ENCODE data around the gene STPG3. TPM values are rescaled to one million over a fixed set of nuclear protein-coding genes. Genes with fewer than 3 reads are reported as not detected.

Gene STPG3
- total and polyA plus RNA-seq, 2 of the 13 experiments (the other 11 are each of a cell fraction or from before 2014, with no cell fraction given), result not detected

- peak in 1 of 2 experiments; percentile 7; a peak in 1 of 4 replicates for TF ChIP-seq REST (IDR thresholded peaks at IDR 0.05; ENCODE audit: borderline replicate concordance in 1 of 2, low read depth in 1 of 2, low read length in 2 of 2)
- TF ChIP-seq, protein P1, sequence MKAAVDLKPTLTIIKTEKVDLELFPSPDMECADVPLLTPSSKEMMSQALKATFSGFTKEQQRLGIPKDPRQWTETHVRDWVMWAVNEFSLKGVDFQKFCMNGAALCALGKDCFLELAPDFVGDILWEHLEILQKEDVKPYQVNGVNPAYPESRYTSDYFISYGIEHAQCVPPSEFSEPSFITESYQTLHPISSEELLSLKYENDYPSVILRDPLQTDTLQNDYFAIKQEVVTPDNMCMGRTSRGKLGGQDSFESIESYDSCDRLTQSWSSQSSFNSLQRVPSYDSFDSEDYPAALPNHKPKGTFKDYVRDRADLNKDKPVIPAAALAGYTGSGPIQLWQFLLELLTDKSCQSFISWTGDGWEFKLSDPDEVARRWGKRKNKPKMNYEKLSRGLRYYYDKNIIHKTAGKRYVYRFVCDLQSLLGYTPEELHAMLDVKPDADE (CRISPR knock-in tag; IDR thresholded peaks at IDR 0.05), result 0 out of 2 replicates have a peak, but pooled peaks have one; percentile 43
- TF ChIP-seq SMC3 (IDR thresholded peaks at IDR 0.05; ENCODE audit: low read length), result no peak
- TF ChIP-seq ZNF629 (CRISPR knock-in tag; conservative IDR thresholded peaks at IDR 0.05), result no peak
- TF ChIP-seq AHR (CRISPR knock-in tag; IDR thresholded peaks at IDR 0.05), result no peak
- no peak for TF ChIP-seq SIX1 (CRISPR knock-in tag; IDR thresholded peaks at IDR 0.05; ENCODE audit: borderline replicate concordance)
- peak; percentile 31; the same call in 1 of the 2 replicates for TF ChIP-seq PAX8 (CRISPR knock-in tag; IDR thresholded peaks at IDR 0.05; ENCODE audit: borderline replicate concordance)
- TF ChIP-seq NONO (IDR thresholded peaks at IDR 0.05), result no peak
- peak; percentile 85 for TF ChIP-seq NONO (CRISPR knock-in tag; conservative IDR thresholded peaks at IDR 0.05)
- TF ChIP-seq KDM5B (CRISPR knock-in tag; IDR thresholded peaks at IDR 0.05; ENCODE audit: borderline replicate concordance), result peak; percentile 66
- TF ChIP-seq, protein P2, sequence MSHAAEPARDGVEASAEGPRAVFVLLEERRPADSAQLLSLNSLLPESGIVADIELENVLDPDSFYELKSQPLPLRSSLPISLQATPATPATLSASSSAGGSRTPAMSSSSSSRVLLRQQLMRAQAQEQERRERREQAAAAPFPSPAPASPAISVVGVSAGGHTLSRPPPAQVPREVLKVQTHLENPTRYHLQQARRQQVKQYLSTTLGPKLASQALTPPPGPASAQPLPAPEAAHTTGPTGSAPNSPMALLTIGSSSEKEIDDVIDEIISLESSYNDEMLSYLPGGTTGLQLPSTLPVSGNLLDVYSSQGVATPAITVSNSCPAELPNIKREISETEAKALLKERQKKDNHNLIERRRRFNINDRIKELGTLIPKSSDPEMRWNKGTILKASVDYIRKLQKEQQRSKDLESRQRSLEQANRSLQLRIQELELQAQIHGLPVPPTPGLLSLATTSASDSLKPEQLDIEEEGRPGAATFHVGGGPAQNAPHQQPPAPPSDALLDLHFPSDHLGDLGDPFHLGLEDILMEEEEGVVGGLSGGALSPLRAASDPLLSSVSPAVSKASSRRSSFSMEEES (CRISPR knock-in tag; IDR thresholded peaks at IDR 0.05), result 0 out of 2 replicates have a peak, but pooled peaks have one; percentile 19
- no peak; the same call in 1 of the 2 replicates for TF ChIP-seq HES4 (CRISPR knock-in tag; IDR thresholded peaks at IDR 0.05; ENCODE audit: borderline replicate concordance)
- peak; percentile 33; the same call in 1 of the 2 replicates for TF ChIP-seq ZNF556 (CRISPR knock-in tag; IDR thresholded peaks at IDR 0.05; ENCODE audit: borderline replicate concordance)
- TF ChIP-seq ONECUT2 (CRISPR knock-in tag; IDR thresholded peaks at IDR 0.05), result 0 out of 2 replicates have a peak, but pooled peaks have one; percentile 9
- no peak for TF ChIP-seq NFAT5 (CRISPR knock-in tag; IDR thresholded peaks at IDR 0.05)
These were observed 45.7 kb upstream of the STPG3 start, which contains the start of the genes NDOR1 and TMEM203 (continued) for GRCh38 chr9:137205126-137206069.

All from HepG2 (cell line).